HEK293 (cell line): ENCODE results near the gene TBC1D19.

Source experiments
- CTCF ChIA-PET: fragments of 350-600 bp; formaldehyde crosslinking; extraction: SDS; loops from one replicate; lab custom pipeline; 2021; ENCODE audit warnings: antibody characterized with exemption; lab: Yijun Ruan, JAX
- POLR2A ChIA-PET: fragments of 300-600 bp; formaldehyde crosslinking; extraction: SDS; loops from one replicate; lab custom pipeline; 2020; ENCODE audit warnings: antibody characterized with exemption, inconsistent platforms; lab: Yijun Ruan, JAX
- H3K27ac ChIP-seq: fragments of 200-500 bp; sonication (Bioruptor generic); 2 replicates; pipeline ENCODE4 v1.5.1; 2014; ENCODE audit warnings: low read depth, low read length, control low read depth, inconsistent platforms; ENCODE audit errors: extremely low read depth
- H3K36me3 ChIP-seq, 2 experiments: fragments of 200-500 bp in 1 of 2; sonication (Bioruptor generic) in 1 of 2; 1 replicate in 1 of 2; 2 replicates in 1 of 2; pipeline ENCODE4 v1.5.1; 2014 to 2017; ENCODE audit warnings: inconsistent platforms in 2 of 2, low read length in 2 of 2; ENCODE audit not compliant: control insufficient read depth in 2 of 2, insufficient read depth in 1 of 2
- H3K4me1 ChIP-seq: fragments of 200-500 bp; sonication (Bioruptor generic); 2 replicates; pipeline ENCODE4 v1.5.1; 2014; ENCODE audit warnings: mild to moderate bottlenecking, low read length, inconsistent platforms; ENCODE audit not compliant: control insufficient read depth, insufficient read depth
- H3K4me3 ChIP-seq: 2 replicates; pipeline ENCODE4 v1.5.1; 2011; ENCODE audit warnings: low read depth, mild to moderate bottlenecking, control low read depth, low read length, moderate library complexity
- H3K9me3 ChIP-seq: fragments of 200-500 bp; sonication (Bioruptor generic); 2 replicates; pipeline ENCODE4 v1.5.1; 2014; ENCODE audit warnings: low read depth, low read length, inconsistent platforms; ENCODE audit not compliant: control insufficient read depth, insufficient read depth
- ATF2 ChIP-seq: fragments of 450-650 bp; formaldehyde crosslinking; IDR thresholded peaks from 2 replicates; pipeline ENCODE4 v1.5.1; 2016; ENCODE audit warnings: missing biosample characterization, missing genetic modification characterization, low read depth
- FEZF1 ChIP-seq: fragments of 450-650 bp; formaldehyde crosslinking; IDR thresholded peaks from 2 replicates; pipeline ENCODE4 v1.5.1; 2016; ENCODE audit warnings: missing biosample characterization, missing genetic modification characterization
- HIC1 ChIP-seq: fragments of 450-650 bp; formaldehyde crosslinking; IDR thresholded peaks from 2 replicates; pipeline ENCODE4 v1.5.1; 2016; ENCODE audit warnings: missing biosample characterization, missing genetic modification characterization
- INSM2 ChIP-seq: fragments of 450-650 bp; formaldehyde crosslinking; IDR thresholded peaks from 2 replicates; pipeline ENCODE4 v1.5.1; 2016; ENCODE audit warnings: missing biosample characterization, missing genetic modification characterization
- SETDB1 ChIP-seq: IDR thresholded peaks from one replicate; pipeline ENCODE4 v1.6.1; 2017; ENCODE audit warnings: mild to moderate bottlenecking, low read length, moderate library complexity, mixed read lengths; ENCODE audit not compliant: insufficient read length
- SP2 ChIP-seq: fragments of 450-650 bp; formaldehyde crosslinking; IDR thresholded peaks from 2 replicates; pipeline ENCODE4 v1.5.1; 2016; ENCODE audit warnings: missing biosample characterization, missing genetic modification characterization
- TSHZ1 ChIP-seq: fragments of 450-650 bp; formaldehyde crosslinking; IDR thresholded peaks from 2 replicates; pipeline ENCODE4 v1.5.1; 2016; ENCODE audit warnings: missing biosample characterization, missing genetic modification characterization, borderline replicate concordance
- ZBTB6 ChIP-seq: fragments of 450-650 bp; formaldehyde crosslinking; IDR thresholded peaks from 2 replicates; pipeline ENCODE4 v1.5.1; 2017; ENCODE audit warnings: missing biosample characterization, missing genetic modification characterization
- ZEB2 ChIP-seq: fragments of 450-650 bp; formaldehyde crosslinking; IDR thresholded peaks from 2 replicates; pipeline ENCODE4 v1.5.1; 2016; ENCODE audit warnings: missing biosample characterization, missing genetic modification characterization
- ZFHX2 ChIP-seq: fragments of 450-650 bp; formaldehyde crosslinking; conservative IDR thresholded peaks from 2 replicates; pipeline ENCODE4 v1.5.1; 2016; ENCODE audit warnings: missing biosample characterization, missing genetic modification characterization
- ZIC2 ChIP-seq: fragments of 450-650 bp; formaldehyde crosslinking; IDR thresholded peaks from 2 replicates; pipeline ENCODE4 v1.5.1; 2016; ENCODE audit warnings: missing biosample characterization, missing genetic modification characterization
- ZNF221 ChIP-seq: fragments of 450-650 bp; formaldehyde crosslinking; IDR thresholded peaks from 2 replicates; pipeline ENCODE4 v1.5.1; 2017; ENCODE audit warnings: missing biosample characterization, missing genetic modification characterization, borderline replicate concordance
- ZNF24 ChIP-seq: fragments of 450-650 bp; formaldehyde crosslinking; IDR thresholded peaks from 2 replicates; pipeline ENCODE4 v1.5.1; 2016; ENCODE audit warnings: missing biosample characterization, missing genetic modification characterization
- ZNF354C ChIP-seq: fragments of 450-650 bp; formaldehyde crosslinking; IDR thresholded peaks from 2 replicates; pipeline ENCODE4 v1.5.1; 2016; ENCODE audit warnings: missing biosample characterization, missing genetic modification characterization, low read depth, borderline replicate concordance
- ZNF394 ChIP-seq: fragments of 450-650 bp; formaldehyde crosslinking; IDR thresholded peaks from 2 replicates; pipeline ENCODE4 v1.5.1; 2016; ENCODE audit warnings: missing biosample characterization, missing genetic modification characterization, mild to moderate bottlenecking, moderate library complexity, borderline replicate concordance
- ZNF433 ChIP-seq: fragments of 450-650 bp; formaldehyde crosslinking; IDR thresholded peaks from 2 replicates; pipeline ENCODE4 v1.5.1; 2016; ENCODE audit warnings: missing biosample characterization, missing genetic modification characterization, low read depth
- ZNF501 ChIP-seq: fragments of 450-650 bp; formaldehyde crosslinking; IDR thresholded peaks from 2 replicates; pipeline ENCODE4 v1.5.1; 2016; ENCODE audit warnings: missing biosample characterization, missing genetic modification characterization
- ZNF639 ChIP-seq: fragments of 450-650 bp; formaldehyde crosslinking; IDR thresholded peaks from 2 replicates; pipeline ENCODE4 v1.5.1; 2016; ENCODE audit warnings: missing biosample characterization, missing genetic modification characterization
- ZNF768 ChIP-seq: fragments of 450-650 bp; formaldehyde crosslinking; IDR thresholded peaks from 2 replicates; pipeline ENCODE4 v1.5.1; 2018; ENCODE audit warnings: missing biosample characterization, mild to moderate bottlenecking, missing genetic modification characterization
- ZNF843 ChIP-seq: fragments of 450-650 bp; formaldehyde crosslinking; IDR thresholded peaks from 2 replicates; pipeline ENCODE4 v1.5.1; 2016; ENCODE audit warnings: missing biosample characterization, missing genetic modification characterization

Gene TBC1D19

GRCh38 chr4:26701786-26702227, 117.9 kb downstream of the TBC1D19 start:
- Histone ChIP-seq H3K27ac (no peak overlapping the region), H3K36me3 (no peaks in the 10 kb centered on the region), H3K9me3 (no peaks in the 10 kb centered on the region), H3K4me1 (no peaks in the 10 kb centered on the region), H3K4me3 (no peak overlapping the region)
- TF ChIP-seq SETDB1 = no peak
- TF ChIP-seq ZFHX2 = peak; percentile 52
- TF ChIP-seq ZNF221 (tag by site-specific recombination) = no peak
- TF ChIP-seq ZEB2 = 0 out of 2 replicates have a peak, but pooled peaks have one; percentile 23
- TF ChIP-seq FEZF1 (tag by site-specific recombination) = peak; percentile 59
- ChIA-PET POLR2A (no interaction called here), CTCF (no interaction called here)

GRCh38 chr4:26707342-26707741, 123.5 kb downstream of the TBC1D19 start:
- ChIA-PET CTCF (interaction anchor here (0.7 kb wide), 1 partner anchor 342 kb away, joined by 3 read pairs; no protein-coding TSS in a partner anchor), POLR2A (no interaction called here)
- Histone ChIP-seq H3K27ac (no peak overlapping the region), H3K36me3 (no peaks in the 10 kb centered on the region), H3K4me3 (no peak overlapping the region), H3K4me1 (no peaks in the 10 kb centered on the region), H3K9me3 (no peaks in the 10 kb centered on the region)
- TF ChIP-seq ZIC2 (tag by site-specific recombination) (no peak), SP2 (no peak), TSHZ1 (tag by site-specific recombination) (no peak), ZBTB6 (tag by site-specific recombination) (no peak), ZNF639 (tag by site-specific recombination) (no peak), ZNF354C (tag by site-specific recombination) (no peak), ZNF394 (tag by site-specific recombination) (no peak), ZNF843 (no peak), ZNF768 (tag by site-specific recombination) (no peak), ZNF501 (tag by site-specific recombination) (no peak), INSM2 (tag by site-specific recombination) (no peak), ZNF24 (tag by site-specific recombination) (no peak), ZNF433 (tag by site-specific recombination) (no peak), HIC1 (no peak), ATF2 (tag by site-specific recombination) (no peak)
